ENCODE results near the gene CD160. TPM values are rescaled to one million over a fixed set of nuclear protein-coding genes. Genes with fewer than 3 reads are reported as not detected.

CD160 gene
- total RNA-seq, 2 donors from 2014 or later = not detected

DNA sequence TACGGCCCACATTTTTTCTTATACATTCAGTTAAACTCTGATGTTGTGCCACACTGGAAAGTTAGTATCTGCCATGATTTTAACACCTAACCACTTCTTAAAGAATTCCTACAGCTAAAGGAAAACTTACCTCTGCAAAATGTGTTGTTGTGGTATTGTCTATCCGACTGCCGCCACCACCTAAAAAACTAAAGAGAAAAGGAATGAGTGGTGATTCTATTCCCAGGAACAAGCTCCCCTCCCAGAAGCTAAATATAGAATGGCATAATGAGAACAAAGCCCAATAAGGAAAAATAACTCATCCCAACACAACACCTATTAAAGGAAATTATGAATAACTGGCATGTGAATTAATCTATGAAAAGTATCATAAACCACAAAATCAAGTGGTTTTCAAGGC, 65.1 kb downstream of the CD160 start:
- no peak for DNase-seq (ENCODE audit: low spot score)
- intact Hi-C loops (cut with DNase I) = no loop called here

DNA sequence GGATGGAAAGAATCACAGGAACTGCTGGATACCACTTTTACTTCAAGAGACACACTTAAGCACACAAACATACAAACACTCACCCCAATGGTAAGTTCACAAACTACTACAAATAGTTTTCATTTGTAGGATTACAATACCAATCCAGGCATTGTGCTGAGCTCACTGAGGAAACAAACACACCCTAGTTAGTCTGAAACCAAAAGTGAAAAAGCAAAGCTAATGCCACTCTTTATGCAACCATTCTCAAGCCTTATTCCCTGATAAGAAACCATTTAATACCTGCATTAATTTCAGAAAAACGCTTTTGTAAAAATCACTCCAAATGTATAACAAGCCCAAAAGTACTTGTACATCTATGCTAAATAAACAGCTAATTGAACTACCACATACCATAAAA, 66.2 kb downstream of the CD160 start:
- intact Hi-C loops (cut with DNase I) = no loop called here
- no peak for DNase-seq (ENCODE audit: low spot score)

DNA sequence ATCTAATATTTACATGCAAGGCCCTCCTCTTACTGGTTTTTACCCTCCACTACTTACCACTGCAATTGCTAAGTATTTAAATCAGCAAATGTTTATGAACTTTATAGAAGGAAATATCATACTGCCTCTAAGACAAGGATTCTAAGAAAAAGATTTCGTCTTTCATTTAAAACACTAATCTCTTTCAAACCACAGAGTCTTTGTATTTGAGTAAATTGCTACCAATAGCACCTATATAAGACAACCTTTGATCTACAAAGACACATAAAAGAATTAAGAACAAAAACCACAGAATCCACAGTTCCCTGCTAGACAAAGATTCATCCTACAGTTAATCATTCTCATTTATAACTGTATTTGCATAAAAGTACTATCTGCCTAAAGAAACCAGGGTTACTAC, 67.0 kb downstream of the CD160 start:
- no peak for DNase-seq (ENCODE audit: low spot score)
- intact Hi-C loops (cut with DNase I) = no loop called here

DNA sequence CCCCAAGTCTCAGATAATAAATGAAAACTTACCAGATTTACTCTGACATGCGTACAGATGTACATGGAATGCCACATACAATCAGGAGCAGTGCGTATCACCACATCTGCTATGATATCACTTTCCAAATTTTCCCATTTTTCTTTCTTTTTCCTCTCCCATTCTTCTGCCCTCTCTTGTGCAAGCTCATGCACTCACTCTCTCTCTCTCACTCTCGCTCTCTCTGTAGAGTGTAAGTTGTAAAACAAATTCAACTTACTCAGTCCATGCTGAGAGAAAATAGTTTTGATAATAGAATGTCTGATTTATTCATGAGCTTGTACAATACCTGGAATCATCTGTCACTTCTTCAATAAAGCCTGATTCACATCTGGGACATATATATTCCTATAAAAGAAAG, 69.3 kb downstream of the CD160 start:
- intact Hi-C loops (cut with DNase I) = no loop called here
- DNase-seq (ENCODE audit: low spot score) = no peak

Other genes with a start within 250 kb of the CD160 start
- 10 to 100 TPM; 15.1 to 20.2 TPM for gene GPR89A, start 111.5 kb upstream of the CD160 start, total RNA-seq
- under 1 TPM in 1 of 2 donors, not detected in 1; 0.29 TPM for gene PDZK1, start 12.1 kb upstream of the CD160 start, total RNA-seq
- 10 to 100 TPM; 28.5 to 69.0 TPM for gene RNF115, start 104.6 kb downstream of the CD160 start, total RNA-seq
- gene POLR3C, start 104.7 kb downstream of the CD160 start, total RNA-seq = 10 to 100 TPM; 22.1 to 25.3 TPM
- 1 to 10 TPM; 1.8 to 2.5 TPM for gene NUDT17, start 126.1 kb downstream of the CD160 start, total RNA-seq
- 10 to 100 TPM; 28.6 to 34.7 TPM for gene PIAS3, start 139.6 kb downstream of the CD160 start, total RNA-seq
- 1 to 10 TPM; 5.0 to 7.0 TPM for gene ANKRD35, start 166.4 kb downstream of the CD160 start, total RNA-seq
- gene ITGA10, start 190.6 kb downstream of the CD160 start, total RNA-seq = 1 to 10 TPM; 5.7 to 9.0 TPM
- gene PEX11B, start 199.2 kb downstream of the CD160 start, total RNA-seq = 10 to 100 TPM; 19.8 to 24.4 TPM
- 10 to 100 TPM; 81.0 to 83.3 TPM for gene RBM8A, start 208.0 kb downstream of the CD160 start, total RNA-seq
- 10 to 100 TPM; 45.5 to 45.8 TPM for gene LIX1L, start 238.5 kb downstream of the CD160 start, total RNA-seq
- gene ANKRD34A, start 245.1 kb downstream of the CD160 start, total RNA-seq = 1 to 10 TPM; 2.3 TPM
- gene POLR3GL, start 245.2 kb downstream of the CD160 start, total RNA-seq = 10 to 100 TPM; 22.8 to 23.8 TPM

Data from posterior vena cava (tissue), 2 donors.